Brain microvascular endothelial cell (primary cell): ENCODE measurements around the gene TBC1D3.
"Not testable (repeated sequence)": the region's sequence is repeated elsewhere in the genome, so short reads cannot be mapped to it uniquely, and the experiment has no call there.

Source experiments
- DNase-seq: peaks from one replicate; pipeline ENCODE4 v3.0.0-alpha.2; 2020
- H3K27ac ChIP-seq: fragments of 250-450 bp; sonication (Bioruptor Pico); 2 replicates; pipeline ENCODE4 v1.5.1; 2020; ENCODE audit warnings: mild to moderate bottlenecking, moderate library complexity
- H3K27me3 ChIP-seq: fragments of 250-450 bp; sonication (Bioruptor Pico); replicated peaks from 2 replicates; pipeline ENCODE4 v1.5.1; 2020; ENCODE audit warnings: mild to moderate bottlenecking
- H3K36me3 ChIP-seq: fragments of 250-450 bp; sonication (Bioruptor Pico); replicated peaks from 2 replicates; pipeline ENCODE4 v1.5.1; 2020; ENCODE audit warnings: mild to moderate bottlenecking
- H3K4me3 ChIP-seq: 2 replicates; pipeline ENCODE4 v1.5.1; 2011; ENCODE audit warnings: low read depth, mild to moderate bottlenecking, control low read depth, low read length, moderate library complexity
- in situ Hi-C: cut with HindIII; loops from 2 replicates; pipeline ENCODE4 v1.10.0; 2017; ENCODE audit warnings: low sequenced_read_pairs, low pct_ligation_motif_present

The TBC1D3 gene

DNA sequence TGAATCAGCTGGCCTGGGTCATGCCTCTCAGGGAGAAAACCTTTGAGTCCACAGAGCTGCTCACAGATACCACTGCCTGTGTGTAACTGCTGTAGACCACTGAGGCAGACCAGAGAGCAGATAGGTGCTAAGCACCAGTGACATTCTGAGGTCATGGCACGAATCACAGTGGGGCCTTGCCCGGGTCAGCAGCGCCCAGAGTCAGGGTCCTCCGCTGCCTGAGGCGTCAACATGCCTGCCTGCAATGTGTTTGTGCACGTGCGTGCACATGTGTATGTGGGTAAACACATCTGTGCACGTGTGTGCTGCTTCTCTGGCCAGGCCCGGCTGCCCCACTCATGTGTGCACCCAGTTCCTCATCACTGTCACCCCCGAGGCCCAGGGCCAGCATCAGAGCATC, at the start of gene TBC1D3:
Gene TBC1D3, minus strand, starts transcription at position 101 of the 400 bp plus-strand sequence. CDS start 1,526 bp downstream, outside the sequence.
- H3K27ac ChIP-seq, H3K4me3 ChIP-seq, H3K36me3 ChIP-seq, in situ Hi-C loops, H3K27me3 ChIP-seq, DNase-seq: not testable (repeated sequence)

DNA sequence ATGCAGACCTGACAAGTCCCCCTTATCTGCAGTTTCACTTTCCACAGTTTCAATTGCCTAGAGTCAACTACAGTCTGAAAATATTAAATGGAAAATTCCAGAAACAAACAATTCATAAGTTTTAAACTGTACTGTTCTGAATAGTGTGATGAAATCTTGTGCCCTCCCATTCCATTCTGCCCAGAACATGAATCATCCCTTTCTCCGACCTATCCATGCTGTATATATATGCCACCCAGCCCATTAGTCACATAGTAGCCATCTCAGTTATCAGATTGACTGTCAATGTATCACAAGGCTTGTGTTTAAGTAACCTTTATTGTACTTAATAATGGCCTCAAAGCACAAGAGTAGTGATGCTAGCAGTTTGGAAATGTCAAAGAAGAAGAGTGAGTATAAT, 40.4 kb upstream of the TBC1D3 start:
- in situ Hi-C loops, DNase-seq: not testable (repeated sequence)

DNA sequence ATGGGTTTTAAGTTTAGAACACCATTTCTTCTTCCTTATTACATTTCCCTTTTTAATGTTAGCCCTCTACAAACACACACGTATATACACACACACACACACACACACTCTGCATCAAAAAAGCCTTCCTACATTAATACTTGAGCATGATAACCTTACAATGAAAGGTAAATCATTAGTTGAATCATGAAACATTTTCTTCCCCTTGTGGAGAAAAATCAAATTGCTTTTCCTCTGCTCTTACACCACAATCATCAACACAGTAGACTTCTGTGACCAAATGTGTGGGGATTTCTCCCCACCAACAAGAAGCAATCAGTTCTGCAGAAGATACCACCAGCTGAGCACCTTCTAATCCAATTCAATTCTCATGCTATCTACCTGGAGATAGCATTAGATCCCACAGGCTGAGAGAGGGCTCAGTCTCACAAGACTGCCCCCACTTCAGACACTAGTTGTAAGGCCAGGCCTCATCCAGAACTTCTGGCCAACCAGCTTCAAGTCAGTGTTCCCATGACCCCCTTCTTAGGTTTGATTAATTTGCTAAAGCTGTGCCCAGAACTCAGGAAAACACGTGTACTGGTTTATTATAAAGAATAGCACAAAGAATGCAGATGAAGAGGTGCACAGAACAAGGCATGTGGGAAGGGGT, 33.6 kb upstream of the TBC1D3 start:
- H3K4me3 ChIP-seq, DNase-seq, in situ Hi-C loops: not testable (repeated sequence)

More for the DNA sequence above, 40.4 kb upstream of the TBC1D3 start:
- not testable (repeated sequence) for H3K4me3 ChIP-seq, H3K27me3 ChIP-seq, H3K36me3 ChIP-seq, H3K27ac ChIP-seq

DNA sequence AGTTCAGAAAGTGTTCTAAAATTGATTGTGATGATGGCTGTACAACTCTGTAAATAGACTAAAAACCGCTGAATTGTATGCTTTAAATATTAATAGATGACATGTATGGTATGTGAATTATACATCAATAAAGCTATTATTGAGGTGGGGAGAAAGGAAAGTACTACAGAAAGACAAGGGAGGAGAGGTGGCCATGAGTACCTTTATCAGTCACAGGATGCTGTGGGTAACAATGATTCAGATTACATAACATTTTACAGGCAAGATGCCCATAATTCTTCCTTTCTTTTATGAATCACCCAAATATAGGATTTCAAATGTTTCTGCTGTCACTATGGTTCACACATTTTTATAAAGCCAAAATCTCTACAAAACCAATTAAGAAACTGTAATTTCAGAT, 28.5 kb upstream of the TBC1D3 start:
- in situ Hi-C loops, H3K36me3 ChIP-seq: not testable (repeated sequence)

More for the DNA sequence above, 33.6 kb upstream of the TBC1D3 start:
- not testable (repeated sequence) for H3K27me3 ChIP-seq, H3K36me3 ChIP-seq, H3K27ac ChIP-seq

DNA sequence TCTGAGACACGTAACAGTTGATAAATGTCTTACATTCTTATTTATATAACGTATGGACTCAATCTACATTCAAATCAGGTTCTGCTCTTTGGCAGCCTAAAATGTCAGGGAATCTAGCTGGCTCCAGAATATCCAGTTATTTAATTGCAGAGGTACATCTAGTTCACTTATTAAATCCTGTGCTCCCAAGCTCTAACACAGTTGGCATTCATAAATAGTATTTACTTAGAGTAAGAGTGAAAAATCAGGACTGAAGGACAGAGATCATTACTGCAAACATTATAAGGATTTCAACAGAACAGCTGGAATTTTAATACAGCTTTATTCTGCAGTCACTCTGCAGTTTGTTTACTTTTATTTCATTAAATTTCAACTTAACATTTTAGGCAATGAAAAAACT, 7.9 kb upstream of the TBC1D3 start:
- H3K36me3 ChIP-seq, H3K27ac ChIP-seq, H3K4me3 ChIP-seq, in situ Hi-C loops, H3K27me3 ChIP-seq, DNase-seq: not testable (repeated sequence)

More for the DNA sequence above, 28.5 kb upstream of the TBC1D3 start:
- H3K4me3 ChIP-seq, DNase-seq, H3K27me3 ChIP-seq, H3K27ac ChIP-seq: not testable (repeated sequence)

DNA sequence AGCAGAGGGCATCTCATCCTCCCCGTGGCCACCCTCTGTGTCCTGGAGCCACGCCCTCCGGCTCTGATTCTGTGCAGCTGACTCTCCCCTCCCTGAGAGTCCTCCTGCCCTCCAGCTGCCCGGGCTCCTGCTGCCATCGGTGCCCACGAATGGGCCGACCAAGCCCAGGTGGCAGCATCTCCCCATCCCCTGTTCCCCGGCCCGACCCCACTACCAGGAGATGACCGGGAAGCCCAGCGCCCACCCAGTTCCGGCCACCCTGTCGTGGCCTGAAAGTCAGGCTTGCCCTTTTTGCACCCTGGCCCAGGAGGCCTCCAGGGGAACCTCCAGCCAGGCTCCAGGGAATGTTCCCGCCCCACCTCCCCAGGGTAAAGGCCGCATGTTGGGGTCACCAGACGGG, 57.5 kb downstream of the TBC1D3 start:
- DNase-seq, H3K27ac ChIP-seq, H3K4me3 ChIP-seq, H3K27me3 ChIP-seq, H3K36me3 ChIP-seq, in situ Hi-C loops: not testable (repeated sequence)
